Right lobe of liver (tissue), 6 donors: ENCODE measurements around the gene ERFL. TPM values are rescaled to one million over a fixed set of nuclear protein-coding genes. Genes with fewer than 3 reads are reported as not detected.
A peak's percentile ranks its signal among the peaks of the same experiment; 100 is the strongest.

ENCODE experiments used
- ATAC-seq, 4 donors: fragments of 200-7000 bp; cut with Tn5 transposase; one replicate each; pipeline ENCODE4 v1.9.1; 2020; ENCODE audit warnings: mild to moderate bottlenecking in 4 of 4, moderate library complexity in 4 of 4
- DNase-seq, 3 donors: peaks; one replicate each; pipeline ENCODE4 v3.0.0-alpha.2; 2020
- H3K27ac ChIP-seq, 3 donors: fragments of 200-600 bp; one replicate each; pipeline ENCODE4 v1.8.0; 2022
- H3K27me3 ChIP-seq, 2 donors: fragments of 200-600 bp; one replicate each; pipeline ENCODE4 v1.8.0; 2022
- H3K36me3 ChIP-seq, 4 donors: fragments of 200-600 bp; sonication (generic) in 1 of 4; one replicate each; pipeline versions ENCODE4 v1.5.1 to v1.8.0; 2017 to 2022; ENCODE audit warnings: control low read depth in 1 of 4
- H3K4me1 ChIP-seq, 4 donors: fragments of 200-600 bp; sonication (generic) in 1 of 4; one replicate each; pipeline versions ENCODE4 v1.5.1 to v1.8.0; 2017 to 2022; ENCODE audit warnings: control low read depth in 1 of 4
- H3K4me3 ChIP-seq, 3 donors: fragments of 200-600 bp; one replicate each; pipeline ENCODE4 v1.8.0; 2022
- H3K9me3 ChIP-seq, 4 donors: fragments of 200-600 bp; sonication (generic) in 1 of 4; one replicate each; pipeline versions ENCODE4 v1.5.1 to v1.8.0; 2017 to 2022; ENCODE audit warnings: control low read depth in 1 of 4
- POLR2A ChIP-seq: fragments of 450-650 bp; IDR thresholded peaks from one replicate; pipeline ENCODE4 v1.6.1; 2017; ENCODE audit warnings: antibody characterized with exemption, mild to moderate bottlenecking
- WGBS: methylation state at CpG from one replicate; pipeline ENCODE4 v1.1.6; 2018; ENCODE audit warnings: low coverage, low lambda C conversion rate; ENCODE audit not compliant: insufficient coverage; ENCODE audit errors: missing lambda C conversion rate; 5-methylcytosine and 5-hydroxymethylcytosine counted together
- intact Hi-C, 2 donors: fragments of 100-400 bp; cut with DNase I; formaldehyde crosslinking; loops; one replicate each; pipeline versions ENCODE4 v1.11.2 to v1.14.1; 2022
- total RNA-seq, 6 experiments: library from RNA; depleted of rRNA in 2 of 6; stranded (reverse); fragments of >200 nt in 2 of 6; fragmentation: NEBNext Ultra II Directional in 3 of 6; extraction: Animal tissue kit (Norgen Biotek cat#: 25700) in 3 of 6; gene quantifications; one replicate each; pipeline versions ENCODE4 v1.1.0 to v1.2.4, GENCODE V29; 2016 to 2023
- TF ChIP-seq, protein P1 (sequence below), 4 donors: fragments of 200-600 bp in 3 of 4; fragments of 450-650 bp in 1 of 4; IDR thresholded peaks; one replicate each; pipeline versions ENCODE4 v1.5.1 to v1.8.0; 2016 to 2022; ENCODE audit warnings: antibody characterized with exemption in 4 of 4, mild to moderate bottlenecking in 2 of 4
- donor health status: DM: no; HTN: yes; CAD: no.
- donor health status: DM: no; HTN: no; CAD: no.
- donor health status: DM: no; HTN: no; CAD: no.
- donor health status: DM: no; HTN: yes; CAD: no.
- donor health status: DM: no; HTN: yes; CAD: no.

ERFL gene
- total RNA-seq, 6 experiments from 2014 or later: not detected

DNA sequence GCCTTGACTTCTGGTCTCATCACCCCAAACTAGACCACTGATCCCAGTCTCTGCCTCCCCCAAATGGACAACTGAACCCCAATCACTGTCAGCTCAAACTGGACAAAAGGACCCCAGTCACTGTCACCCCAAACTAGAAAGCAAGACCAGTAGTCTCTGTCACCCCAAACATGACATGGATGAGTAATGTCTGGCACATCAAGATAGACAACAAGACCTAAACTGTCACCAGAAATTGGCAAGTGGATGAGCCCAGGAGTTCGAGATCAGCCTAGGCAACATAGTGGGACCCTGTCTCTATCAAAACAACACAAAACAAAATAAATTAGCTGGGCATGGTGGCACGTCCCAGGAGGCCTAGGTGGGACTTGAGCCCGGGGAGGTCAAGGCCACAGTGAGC, 18.8 kb upstream of the ERFL start:
- intact Hi-C loops: loop anchor here in 1 of 2 donors (5.0 kb wide), 1 partner anchor 75 kb away; no protein-coding TSS in a partner anchor
- TF ChIP-seq, protein P1, sequence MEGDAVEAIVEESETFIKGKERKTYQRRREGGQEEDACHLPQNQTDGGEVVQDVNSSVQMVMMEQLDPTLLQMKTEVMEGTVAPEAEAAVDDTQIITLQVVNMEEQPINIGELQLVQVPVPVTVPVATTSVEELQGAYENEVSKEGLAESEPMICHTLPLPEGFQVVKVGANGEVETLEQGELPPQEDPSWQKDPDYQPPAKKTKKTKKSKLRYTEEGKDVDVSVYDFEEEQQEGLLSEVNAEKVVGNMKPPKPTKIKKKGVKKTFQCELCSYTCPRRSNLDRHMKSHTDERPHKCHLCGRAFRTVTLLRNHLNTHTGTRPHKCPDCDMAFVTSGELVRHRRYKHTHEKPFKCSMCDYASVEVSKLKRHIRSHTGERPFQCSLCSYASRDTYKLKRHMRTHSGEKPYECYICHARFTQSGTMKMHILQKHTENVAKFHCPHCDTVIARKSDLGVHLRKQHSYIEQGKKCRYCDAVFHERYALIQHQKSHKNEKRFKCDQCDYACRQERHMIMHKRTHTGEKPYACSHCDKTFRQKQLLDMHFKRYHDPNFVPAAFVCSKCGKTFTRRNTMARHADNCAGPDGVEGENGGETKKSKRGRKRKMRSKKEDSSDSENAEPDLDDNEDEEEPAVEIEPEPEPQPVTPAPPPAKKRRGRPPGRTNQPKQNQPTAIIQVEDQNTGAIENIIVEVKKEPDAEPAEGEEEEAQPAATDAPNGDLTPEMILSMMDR (IDR thresholded peaks at IDR 0.05): no peak
- TF ChIP-seq POLR2A: no peak
- 70% methylated on average over 3 of the region's 3 CpGs for WGBS
- Histone ChIP-seq H3K27me3 (no peaks in the 10 kb centered on the region), H3K36me3 (no peaks in the 10 kb centered on the region), H3K4me1 (no peaks in the 10 kb centered on the region), H3K4me3 (no peak overlapping the region), H3K9me3 (no peaks in the 10 kb centered on the region), H3K27ac (no peak overlapping the region)
- ATAC-seq (no peak), DNase-seq (no peak)

DNA sequence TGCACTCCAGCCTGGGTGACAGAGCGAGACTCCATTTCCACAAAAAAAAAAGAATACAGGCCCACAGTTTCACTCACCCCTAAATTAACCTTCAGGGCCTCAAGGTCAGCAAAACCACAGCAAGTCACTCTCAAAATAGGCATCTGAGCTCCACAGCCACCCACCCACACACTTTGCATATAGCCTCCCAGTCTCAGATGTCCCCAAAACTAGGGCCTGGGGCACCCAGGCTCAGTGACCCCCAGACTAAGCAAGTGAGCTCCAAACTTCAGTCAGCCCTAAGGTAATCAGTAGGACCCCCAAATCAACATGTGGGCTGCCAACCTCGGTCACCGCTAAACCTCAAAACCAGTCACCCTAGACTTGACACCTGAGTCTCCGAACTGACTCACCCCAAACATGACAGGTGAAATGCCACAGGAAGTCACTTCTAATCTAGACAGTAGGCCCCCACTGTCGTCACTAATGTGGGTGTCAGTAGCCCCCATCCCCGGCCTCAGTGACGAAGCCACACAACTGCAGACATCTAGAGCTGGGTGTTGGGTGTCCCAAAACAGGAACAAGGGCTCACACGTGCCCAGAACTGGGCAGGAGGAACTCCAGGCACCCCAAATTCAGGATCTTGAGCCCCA, 17.0 kb upstream of the ERFL start:
- H3K27ac ChIP-seq: no peak overlapping the region
- peaks cover 0 to 9% of the 10 kb centered on the region in 2 donors for H3K27me3 ChIP-seq
- intact Hi-C loops: loop anchor here in 1 of 2 donors (5.0 kb wide), 1 partner anchor 73 kb away; no protein-coding TSS in a partner anchor
- no peak overlapping the region for H3K4me3 ChIP-seq
- H3K4me1 ChIP-seq: peaks cover 0 to 6% (median 0%) of the 10 kb centered on the region in 4 donors
- ATAC-seq (peak; percentile 40 to 54 (median 49)), DNase-seq (no peak)
- TF ChIP-seq POLR2A: no peak
- TF ChIP-seq, protein P1 (IDR thresholded peaks at IDR 0.05): no peak
- no peaks in the 10 kb centered on the region for H3K9me3 ChIP-seq
- H3K36me3 ChIP-seq: no peaks in the 10 kb centered on the region
- 71% methylated on average over 1 of the region's 8 CpGs for WGBS

DNA sequence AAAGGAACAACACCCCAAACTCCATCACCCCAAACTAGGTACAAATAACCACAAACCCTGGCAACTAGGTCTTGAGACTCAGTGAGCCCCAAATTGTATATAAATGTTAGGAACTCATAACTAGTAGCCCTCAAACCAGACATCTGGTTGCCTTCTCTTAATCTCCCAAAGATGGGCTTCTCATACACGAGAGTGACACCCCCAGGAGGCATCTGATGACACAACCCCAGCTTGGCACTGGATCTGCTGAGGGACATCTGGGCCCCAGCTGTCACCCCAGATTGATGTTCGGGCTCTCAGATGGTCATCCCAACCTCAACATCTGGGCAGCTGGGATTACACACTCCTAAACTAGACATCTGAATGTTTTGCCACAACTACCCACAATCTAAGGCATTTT, 16.1 kb upstream of the ERFL start:
- DNase-seq: no peak
- Histone ChIP-seq H3K4me3 (no peak overlapping the region), H3K9me3 (no peaks in the 10 kb centered on the region), H3K27ac (no peak overlapping the region), H3K4me1 (peaks cover 0 to 6% (median 0%) of the 10 kb centered on the region in 4 donors), H3K36me3 (no peaks in the 10 kb centered on the region), H3K27me3 (peaks cover 0 to 9% of the 10 kb centered on the region in 2 donors)
- 33% methylated on average over 1 of the region's 2 CpGs for WGBS
- intact Hi-C loops: no loop called here
- ATAC-seq: no peak
- TF ChIP-seq, protein P1 (IDR thresholded peaks at IDR 0.05): no peak
- TF ChIP-seq POLR2A: no peak

DNA sequence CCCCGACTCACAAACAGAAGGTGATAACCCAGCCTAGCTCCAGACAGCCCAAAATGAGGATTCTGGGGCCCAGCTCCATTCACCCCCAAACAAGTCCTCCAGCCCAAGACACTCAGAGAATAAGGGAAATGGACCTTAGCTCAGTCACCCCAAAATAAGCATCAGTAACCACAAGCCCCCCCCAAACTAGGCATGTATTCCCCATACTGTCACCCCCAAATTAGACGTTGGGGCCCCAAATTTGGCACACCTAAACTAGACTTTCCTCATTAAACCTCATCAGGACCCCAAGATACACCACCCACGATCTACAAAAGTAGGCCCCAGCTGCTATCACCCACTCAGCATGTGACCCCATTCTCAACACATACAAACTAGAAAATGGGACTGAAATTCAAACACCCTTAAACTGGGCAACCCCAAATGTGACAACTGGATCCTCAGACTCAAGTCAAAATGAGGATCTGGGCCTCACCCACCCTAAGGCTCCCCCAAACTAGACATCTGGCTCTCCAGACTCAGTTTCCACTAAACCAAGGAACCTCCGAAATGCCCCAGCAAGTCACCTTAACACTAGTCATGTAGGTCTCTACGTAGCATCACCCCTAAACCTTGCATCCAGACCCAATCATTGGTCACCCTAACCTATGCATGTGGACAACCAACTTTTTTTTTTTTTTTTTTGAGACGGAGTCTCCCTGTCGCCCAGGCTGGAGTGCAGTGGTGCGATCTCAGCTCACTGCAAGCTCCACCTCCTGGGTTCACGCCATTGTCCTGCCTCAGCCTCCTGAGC, 13.4 kb upstream of the ERFL start:
- Histone ChIP-seq H3K4me1 (peaks cover 0 to 6% (median 0%) of the 10 kb centered on the region in 4 donors), H3K27ac (no peak overlapping the region), H3K36me3 (no peaks in the 10 kb centered on the region), H3K9me3 (no peaks in the 10 kb centered on the region), H3K4me3 (no peak overlapping the region), H3K27me3 (peaks cover 0 to 9% of the 10 kb centered on the region in 2 donors)
- intact Hi-C loops: no loop called here
- ATAC-seq (no peak), DNase-seq (no peak)
- no peak for TF ChIP-seq POLR2A
- TF ChIP-seq, protein P1 (IDR thresholded peaks at IDR 0.05): no peak
- 95% methylated on average over 4 of the region's 9 CpGs for WGBS
